ENCODE measurements around the gene LSS.

DNA sequence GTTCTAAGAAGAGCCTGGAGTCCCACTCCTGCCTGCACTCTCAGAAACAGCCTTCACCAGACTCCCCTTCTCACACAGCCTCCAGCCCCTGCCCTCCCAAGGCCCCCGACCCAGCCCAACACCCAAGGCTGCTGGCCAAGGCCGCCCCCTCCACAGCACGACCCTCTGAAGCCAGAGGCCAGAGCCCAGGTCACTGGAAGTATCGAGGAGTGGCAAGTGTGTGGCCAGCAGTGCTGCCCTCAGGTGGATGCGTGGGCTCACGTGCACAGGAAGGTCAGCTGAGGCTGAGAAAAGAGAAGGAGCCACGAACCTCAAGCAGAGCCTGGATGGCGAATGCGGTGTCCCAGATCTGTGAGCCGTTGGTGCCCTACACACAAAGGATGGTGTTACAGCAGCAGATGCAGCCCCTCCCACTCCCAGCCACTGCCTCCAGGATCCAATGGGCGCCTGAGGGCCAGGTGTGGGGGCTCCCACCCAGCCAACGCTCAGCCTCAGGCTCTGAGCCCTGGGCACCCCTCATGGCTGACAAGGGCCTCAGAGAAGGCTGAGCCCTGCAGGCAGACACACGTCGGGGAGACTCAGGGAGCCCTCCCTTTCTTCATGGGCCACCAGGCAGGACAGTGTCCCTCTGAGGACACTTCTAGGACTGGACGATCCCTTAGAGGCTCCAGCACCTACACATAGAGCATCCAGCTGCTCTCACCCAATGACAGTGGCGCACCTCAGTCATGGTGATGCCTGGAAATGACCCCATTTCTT lies 18.0 kb downstream of the LSS start:
- TF ChIP-seq EZH2 (optimal IDR thresholded peaks at IDR 0.05; ENCODE audit: low read depth, low read length), result no peak
- TF ChIP-seq, protein P1, sequence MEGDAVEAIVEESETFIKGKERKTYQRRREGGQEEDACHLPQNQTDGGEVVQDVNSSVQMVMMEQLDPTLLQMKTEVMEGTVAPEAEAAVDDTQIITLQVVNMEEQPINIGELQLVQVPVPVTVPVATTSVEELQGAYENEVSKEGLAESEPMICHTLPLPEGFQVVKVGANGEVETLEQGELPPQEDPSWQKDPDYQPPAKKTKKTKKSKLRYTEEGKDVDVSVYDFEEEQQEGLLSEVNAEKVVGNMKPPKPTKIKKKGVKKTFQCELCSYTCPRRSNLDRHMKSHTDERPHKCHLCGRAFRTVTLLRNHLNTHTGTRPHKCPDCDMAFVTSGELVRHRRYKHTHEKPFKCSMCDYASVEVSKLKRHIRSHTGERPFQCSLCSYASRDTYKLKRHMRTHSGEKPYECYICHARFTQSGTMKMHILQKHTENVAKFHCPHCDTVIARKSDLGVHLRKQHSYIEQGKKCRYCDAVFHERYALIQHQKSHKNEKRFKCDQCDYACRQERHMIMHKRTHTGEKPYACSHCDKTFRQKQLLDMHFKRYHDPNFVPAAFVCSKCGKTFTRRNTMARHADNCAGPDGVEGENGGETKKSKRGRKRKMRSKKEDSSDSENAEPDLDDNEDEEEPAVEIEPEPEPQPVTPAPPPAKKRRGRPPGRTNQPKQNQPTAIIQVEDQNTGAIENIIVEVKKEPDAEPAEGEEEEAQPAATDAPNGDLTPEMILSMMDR (IDR thresholded peaks at IDR 0.05; ENCODE audit: low read length), result no peak

Data from MM.1S (cell line).